CD1c-positive myeloid dendritic cell (primary cell): ENCODE measurements around the gene SLC25A25.

Source experiments
- DNase-seq: peaks from one replicate; pipeline ENCODE4 v3.0.0-alpha.2; 2016; ENCODE audit errors: extremely low spot score

Gene SLC25A25

GRCh38 chr9:128145536-128145935 is 77.5 kb downstream of the SLC25A25 start:
- no peak for DNase-seq

GRCh38 chr9:128145951-128146351 is 77.9 kb downstream of the SLC25A25 start:
- no peak for DNase-seq

GRCh38 chr9:128146591-128147120 is 78.6 kb downstream of the SLC25A25 start:
- no peak for DNase-seq

GRCh38 chr9:128148509-128149000 is 80.5 kb downstream of the SLC25A25 start:
- DNase-seq = no peak

- no peak for DNase-seq
Measured at GRCh38 chr9:128149001-128149701, 81.1 kb downstream of the SLC25A25 start, which contains the start of gene LCN2. LCN2 (plus strand) TSS chr9:128149453; CDS start chr9:128149526, 73 bp downstream.

GRCh38 chr9:128149951-128150593 is 82.0 kb downstream of the SLC25A25 start:
- no peak for DNase-seq

GRCh38 chr9:128150594-128151308 is 82.7 kb downstream of the SLC25A25 start:
- DNase-seq = peak; percentile 18

GRCh38 chr9:128151309-128152132 is 83.5 kb downstream of the SLC25A25 start:
- DNase-seq = no peak

- DNase-seq = no peak
Measured at GRCh38 chr9:128152133-128153059, 84.4 kb downstream of the SLC25A25 start.

GRCh38 chr9:128153060-128153946 is 85.3 kb downstream of the SLC25A25 start:
- DNase-seq = no peak

GRCh38 chr9:128153947-128154695 is 86.1 kb downstream of the SLC25A25 start:
- DNase-seq = no peak

GRCh38 chr9:128155736-128156500 is 87.9 kb downstream of the SLC25A25 start:
- no peak for DNase-seq
